Measurements from ENCODE around the gene ADD1.

ADD1 gene

DNA sequence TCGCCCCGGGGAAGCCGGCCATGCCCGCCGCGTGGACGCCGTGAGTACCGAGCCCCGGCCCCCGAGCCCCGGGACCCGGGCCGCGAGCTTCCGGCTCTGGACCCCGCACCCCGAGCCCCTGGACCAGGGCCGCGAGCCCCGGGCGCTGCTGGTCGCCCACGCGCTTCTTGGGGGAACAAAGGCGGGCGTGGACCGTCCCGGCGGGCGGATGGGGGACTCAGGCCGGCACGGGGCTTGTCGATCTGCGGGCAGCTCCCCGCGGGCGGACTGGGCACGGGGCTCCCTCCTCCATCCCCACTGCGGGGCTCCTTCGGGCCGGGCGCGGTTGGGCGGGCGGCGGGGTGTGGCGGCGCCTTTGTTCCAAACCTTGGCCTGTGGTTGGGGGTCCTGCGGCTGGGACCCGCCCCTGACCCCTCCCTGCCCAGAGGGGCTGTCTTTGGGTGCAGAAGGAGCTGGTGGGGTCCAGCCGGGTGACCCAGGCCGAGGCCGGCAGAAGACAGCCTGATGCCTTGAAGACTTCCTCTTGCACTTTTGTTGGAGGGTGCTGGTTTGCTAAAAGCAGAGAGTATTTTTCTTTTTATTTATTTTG, 25.2 kb upstream of the ADD1 start:
- Histone ChIP-seq H3K4me3 (peak overlapping the region; percentile 79), H3K27ac (peak overlapping the region; percentile 18 to 49)
- no peak for TF ChIP-seq CTCF (IDR thresholded peaks at IDR 0.05)
- no peak for DNase-seq (ENCODE audit: low spot score)

DNA sequence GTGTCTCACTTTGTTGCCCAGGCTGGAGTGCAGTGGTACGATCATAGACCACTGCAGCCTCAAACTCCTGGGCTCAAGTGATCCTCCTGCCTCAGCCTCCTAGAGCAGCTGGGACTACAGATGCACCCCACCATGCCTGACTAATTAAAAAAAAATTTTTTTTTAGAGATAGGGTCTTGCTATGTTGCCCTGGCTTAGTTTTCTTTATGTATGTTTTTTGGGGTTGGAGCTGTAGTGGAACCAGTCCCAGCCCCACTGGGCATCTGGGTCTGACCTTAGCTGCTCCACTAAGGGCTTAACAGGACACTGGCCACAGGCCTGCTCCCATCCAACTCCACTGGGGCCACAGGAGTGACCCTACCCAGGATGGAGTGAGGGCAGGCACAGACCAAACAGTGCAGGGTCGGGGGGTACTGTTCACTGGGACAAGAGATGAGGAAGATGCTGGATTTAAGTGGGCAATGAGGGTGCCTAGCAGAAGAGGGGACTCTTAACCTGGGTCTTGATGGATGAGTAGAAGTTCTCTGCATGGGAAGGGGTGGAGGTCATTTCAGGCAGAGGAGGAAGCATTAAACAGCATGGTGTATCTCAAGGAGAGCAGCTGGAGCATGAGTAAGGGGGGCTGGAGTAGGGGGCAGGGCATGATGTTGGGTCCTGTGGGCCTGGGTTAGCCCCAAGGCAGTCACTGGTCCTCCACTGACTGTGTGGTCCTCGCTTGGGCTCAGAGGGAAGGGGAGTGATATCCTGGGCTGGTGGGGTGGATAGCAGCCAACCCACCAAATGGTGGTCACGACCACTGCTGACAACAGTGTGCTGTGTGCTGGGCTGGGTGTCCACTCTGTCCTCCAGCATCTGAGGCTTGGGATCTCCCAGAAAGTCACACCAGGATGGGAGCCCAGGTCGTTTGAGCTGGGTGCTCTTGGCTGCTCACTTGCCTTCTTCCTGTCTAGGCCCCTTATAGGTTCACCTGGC, 24.1 kb upstream of the ADD1 start:
- no peak for TF ChIP-seq CTCF (IDR thresholded peaks at IDR 0.05)
- Histone ChIP-seq H3K4me3 (no peak overlapping the region), H3K27ac (peak overlapping the region in 1 of 2 donors; percentile 45)
- DNase-seq (ENCODE audit: low spot score), result no peak

DNA sequence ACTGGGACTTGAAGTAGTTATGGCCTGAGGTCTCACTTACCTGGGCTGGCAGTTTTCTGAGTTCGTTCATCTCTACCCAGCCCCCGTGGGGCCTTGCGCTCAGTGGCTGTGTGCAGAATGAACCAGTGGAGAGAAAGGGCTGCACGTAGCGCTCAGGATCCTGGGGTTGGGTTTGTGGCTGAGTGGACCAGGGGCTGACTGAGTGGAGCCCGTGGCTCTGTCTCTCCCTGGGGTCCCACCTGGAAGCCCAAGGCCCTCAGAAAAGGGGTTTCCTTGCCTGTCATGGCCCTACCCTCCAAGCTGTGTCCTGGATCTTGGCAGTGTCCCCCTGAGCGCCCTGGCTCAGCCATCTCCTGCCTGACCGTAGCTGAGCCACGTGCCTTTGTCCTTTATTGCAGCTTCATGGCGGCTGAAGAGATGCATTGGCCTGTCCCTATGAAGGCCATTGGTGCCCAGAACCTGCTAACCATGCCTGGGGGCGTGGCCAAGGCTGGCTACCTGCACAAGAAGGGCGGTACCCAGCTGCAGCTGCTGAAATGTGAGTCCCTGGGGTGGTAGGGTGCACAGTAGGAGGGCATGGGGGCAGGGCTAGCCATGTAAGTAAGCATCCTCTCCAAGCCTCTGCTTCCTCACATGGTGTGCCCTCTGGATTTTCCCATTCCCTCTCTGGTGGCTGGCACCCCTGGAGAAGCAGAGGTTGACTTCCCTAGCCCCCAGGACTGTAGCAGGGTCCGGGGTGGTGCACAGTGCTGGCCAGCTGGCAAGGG, 23.2 kb upstream of the ADD1 start:
- DNase-seq (ENCODE audit: low spot score), result no peak
- TF ChIP-seq CTCF (IDR thresholded peaks at IDR 0.05), result no peak
- no peak overlapping the region for H3K27ac ChIP-seq
- no peak overlapping the region for H3K4me3 ChIP-seq

GRCh38 chr4:2822461-2823300, 21.0 kb upstream of the ADD1 start:
- Histone ChIP-seq H3K4me3 (no peak overlapping the region), H3K27ac (no peak overlapping the region)
- DNase-seq (ENCODE audit: low spot score), result no peak
- TF ChIP-seq CTCF (IDR thresholded peaks at IDR 0.05), result no peak

GRCh38 chr4:2823301-2823670, 20.4 kb upstream of the ADD1 start:
- Histone ChIP-seq H3K4me3 (no peak overlapping the region), H3K27ac (peak overlapping the region in 1 of 2 donors; percentile 37)
- no peak for TF ChIP-seq CTCF (IDR thresholded peaks at IDR 0.05)
- no peak for DNase-seq (ENCODE audit: low spot score)

- Histone ChIP-seq H3K4me3 (no peak overlapping the region), H3K27ac (peak overlapping the region in 1 of 2 donors; percentile 37)
- no peak for TF ChIP-seq CTCF (IDR thresholded peaks at IDR 0.05)
- no peak for DNase-seq (ENCODE audit: low spot score)
Observed at GRCh38 chr4:2823671-2824328, 19.8 kb upstream of the ADD1 start.
